Right kidney (tissue), 1 donor: Measurements from ENCODE around the gene ACAD9.
A peak's percentile ranks its signal among the peaks of the same experiment; 100 is the strongest.
"Not testable (repeated sequence)": the region's sequence is repeated elsewhere in the genome, so short reads cannot be mapped to it uniquely, and the experiment has no call there.

Source experiments
- DNase-seq: peaks from one replicate; pipeline ENCODE4 v3.0.0-alpha.2; 2016

The ACAD9 gene

DNA sequence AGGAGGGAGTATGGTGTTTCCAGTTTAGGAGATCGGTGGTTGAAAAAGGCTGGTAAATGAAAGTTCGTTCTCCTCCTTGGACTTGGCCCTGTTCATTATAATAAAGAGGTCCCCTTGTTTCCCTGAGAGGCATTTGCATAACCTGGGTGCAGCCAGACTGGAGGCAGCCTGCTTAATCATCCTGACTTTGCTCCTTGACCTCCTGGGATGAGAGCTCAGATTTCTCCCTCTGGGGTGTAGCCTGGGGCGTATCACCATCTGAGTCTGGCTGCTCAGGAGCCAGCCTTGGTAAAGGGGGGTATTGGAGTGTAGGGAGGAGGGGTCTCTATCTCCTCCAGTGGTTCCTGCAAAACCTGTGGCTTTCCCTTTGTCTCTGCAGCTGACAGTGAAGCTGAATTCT, 21.3 kb upstream of the ACAD9 start:
- no peak for DNase-seq

GRCh38 chr3:128859630-128860029, 19.8 kb upstream of the ACAD9 start:
- DNase-seq: no peak

DNA sequence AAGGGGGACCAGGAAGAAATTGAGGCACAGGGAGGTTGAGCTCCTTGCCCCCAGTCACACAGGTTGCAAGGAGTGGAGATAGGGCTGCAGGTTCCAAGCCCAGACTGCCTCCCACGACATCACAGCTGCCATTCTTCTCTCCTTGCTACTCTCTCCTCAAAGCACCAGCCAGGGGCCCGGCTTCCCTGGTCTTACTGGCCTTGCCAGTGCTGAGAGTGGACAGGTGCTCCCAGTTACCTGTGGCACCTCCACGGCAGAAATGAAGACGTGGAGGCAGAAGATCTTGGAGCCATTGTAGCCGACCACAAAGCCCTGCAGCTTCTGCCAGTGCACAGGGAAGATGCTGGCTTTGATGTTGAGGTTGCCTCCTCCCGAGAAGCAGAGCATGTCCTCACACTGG, 17.9 kb upstream of the ACAD9 start:
- DNase-seq: no peak

GRCh38 chr3:128863560-128863959, 15.9 kb upstream of the ACAD9 start:
- no peak for DNase-seq

DNA sequence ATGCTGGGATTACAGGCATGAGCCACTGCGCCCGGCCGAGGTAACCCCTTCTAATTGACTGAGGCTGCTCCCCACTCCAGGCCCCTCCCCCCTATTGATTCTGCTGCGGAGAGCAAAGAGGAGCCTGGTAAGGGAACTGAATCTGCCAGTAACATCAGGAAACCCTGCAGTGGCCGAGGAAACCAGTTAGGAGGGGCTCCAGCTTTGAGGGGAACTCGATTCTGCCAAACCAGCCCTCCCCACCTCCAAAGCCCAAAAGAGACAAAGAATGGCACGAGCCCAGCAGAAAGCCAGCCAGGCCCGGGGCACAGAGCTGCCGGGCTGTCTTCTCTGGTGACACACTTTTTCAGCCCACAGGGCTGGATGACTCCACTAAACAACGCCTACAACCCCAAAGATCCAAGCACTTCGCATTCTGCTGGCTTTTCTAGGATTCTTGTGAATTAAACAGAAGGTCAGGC, 15.0 kb upstream of the ACAD9 start:
- DNase-seq: no peak

- peak; percentile 36 for DNase-seq
These were observed 14.3 kb upstream of the ACAD9 start for GRCh38 chr3:128864849-128865804.

DNA sequence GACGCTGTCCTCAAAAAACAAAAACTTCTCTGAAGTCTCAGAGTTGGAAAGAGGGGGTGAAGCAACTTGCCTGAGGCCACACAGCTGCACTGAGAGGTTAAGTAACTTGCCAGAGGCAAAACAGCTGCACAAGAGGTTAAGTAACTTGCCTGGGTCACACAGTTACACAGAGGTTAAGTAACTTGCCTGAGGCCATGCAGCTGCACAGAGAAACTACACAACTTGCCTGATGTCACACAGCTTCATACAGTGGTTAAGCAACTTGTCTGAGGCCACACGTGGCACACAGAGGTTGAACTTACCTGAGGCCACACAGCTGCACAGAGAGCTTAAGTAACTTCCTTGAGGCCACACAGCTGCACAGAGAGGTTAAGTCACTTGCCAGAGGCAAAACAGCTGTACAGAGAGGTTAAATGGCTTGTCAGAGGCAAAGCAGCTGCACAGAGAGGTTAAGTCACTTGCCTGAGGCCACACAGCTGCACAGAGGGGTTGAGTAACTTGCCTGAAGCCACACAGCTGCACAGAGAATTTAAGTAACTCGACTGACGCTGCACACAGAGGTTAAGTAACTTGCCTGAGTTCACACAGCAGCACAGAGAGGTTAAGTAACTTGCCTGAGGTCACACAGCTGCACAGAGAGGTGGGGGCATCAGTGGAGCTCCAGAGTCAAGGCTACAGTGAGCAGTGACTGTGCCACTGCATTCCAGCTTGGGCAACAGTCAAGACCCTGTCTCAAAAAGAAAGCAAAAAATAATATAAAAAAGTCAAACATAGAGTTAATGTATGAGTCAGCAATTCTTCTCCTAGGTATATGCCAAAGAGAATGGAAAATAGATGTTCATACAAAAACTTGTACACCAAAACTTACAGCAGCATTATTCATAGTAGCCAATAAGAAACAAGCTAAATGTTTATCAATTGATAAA, 12.0 kb upstream of the ACAD9 start:
- no peak for DNase-seq

DNA sequence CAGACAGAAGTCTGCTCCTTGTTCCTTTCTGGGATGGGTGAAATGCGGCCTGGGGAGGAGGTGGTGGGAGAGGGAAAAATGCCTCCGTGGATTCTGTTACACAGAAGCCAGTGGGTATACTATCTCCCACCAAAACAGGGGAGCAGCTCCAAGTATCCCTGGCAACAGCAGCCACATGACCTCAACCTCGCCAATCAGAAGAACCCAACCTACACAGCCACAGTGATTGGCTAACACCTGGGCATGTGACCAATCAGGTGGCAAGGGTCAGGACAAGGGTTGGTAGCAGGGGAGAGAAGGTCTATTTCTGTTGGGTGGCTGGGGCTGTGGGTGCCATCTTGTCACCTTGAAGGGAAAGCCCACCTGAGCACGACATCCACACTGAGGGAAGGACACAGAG, 9.1 kb upstream of the ACAD9 start:
- no peak for DNase-seq

GRCh38 chr3:128872282-128872681, 7.1 kb upstream of the ACAD9 start:
- DNase-seq: no peak

DNA sequence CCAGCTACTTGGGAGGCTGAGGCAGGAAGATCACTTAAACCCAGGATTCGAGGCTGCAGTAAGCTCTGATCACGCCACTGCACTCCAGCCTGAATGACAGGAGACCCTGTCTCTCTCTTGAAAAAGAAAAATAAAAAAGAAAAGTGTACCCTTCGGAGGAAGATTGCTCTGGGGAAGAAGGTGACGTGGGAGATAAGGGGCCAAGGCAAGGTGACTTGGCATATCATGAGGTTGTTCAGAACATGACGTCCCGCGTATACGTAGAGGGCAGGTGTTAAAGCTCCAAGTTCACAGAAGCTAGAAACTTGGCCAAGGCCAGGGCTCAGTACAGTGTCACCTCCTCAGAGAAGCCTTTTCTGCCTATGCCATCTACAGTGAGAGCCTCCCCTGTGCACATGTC, 6.7 kb upstream of the ACAD9 start:
- no peak for DNase-seq

- DNase-seq: no peak
These were observed 6.0 kb upstream of the ACAD9 start for GRCh38 chr3:128873244-128874022.

GRCh38 chr3:128874481-128875180, 4.8 kb upstream of the ACAD9 start:
- no peak for DNase-seq

DNA sequence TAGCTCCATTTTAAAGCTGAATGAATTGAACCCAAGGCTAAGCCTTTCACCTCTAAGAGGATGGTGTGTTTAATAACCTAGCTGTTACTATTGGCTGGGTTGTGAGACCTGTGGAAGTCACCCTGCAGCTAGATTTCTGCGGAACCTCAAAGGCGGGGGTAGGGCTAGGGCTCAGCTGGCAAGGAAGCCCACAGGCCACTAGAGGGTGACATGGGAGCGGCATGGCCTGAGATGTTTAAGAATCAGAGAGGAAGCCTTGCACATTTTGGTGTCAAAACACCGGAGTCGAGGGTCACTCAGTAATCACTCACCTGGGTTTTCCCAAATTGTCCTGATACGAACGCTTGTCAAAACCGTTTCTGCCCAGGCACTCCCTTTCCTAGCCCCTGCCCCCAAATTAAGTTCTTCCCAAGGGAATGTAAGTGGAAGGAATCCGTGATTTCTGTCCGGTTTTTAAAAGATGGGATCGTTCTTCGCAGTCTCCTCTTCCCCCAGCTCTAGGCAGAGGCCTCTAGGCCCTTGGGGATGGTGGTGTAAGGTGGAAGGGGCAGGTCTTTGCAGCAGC, 3.8 kb upstream of the ACAD9 start:
- no peak for DNase-seq

- no peak for DNase-seq
These were observed 1.4 kb upstream of the ACAD9 start for GRCh38 chr3:128878011-128878457.

DNA sequence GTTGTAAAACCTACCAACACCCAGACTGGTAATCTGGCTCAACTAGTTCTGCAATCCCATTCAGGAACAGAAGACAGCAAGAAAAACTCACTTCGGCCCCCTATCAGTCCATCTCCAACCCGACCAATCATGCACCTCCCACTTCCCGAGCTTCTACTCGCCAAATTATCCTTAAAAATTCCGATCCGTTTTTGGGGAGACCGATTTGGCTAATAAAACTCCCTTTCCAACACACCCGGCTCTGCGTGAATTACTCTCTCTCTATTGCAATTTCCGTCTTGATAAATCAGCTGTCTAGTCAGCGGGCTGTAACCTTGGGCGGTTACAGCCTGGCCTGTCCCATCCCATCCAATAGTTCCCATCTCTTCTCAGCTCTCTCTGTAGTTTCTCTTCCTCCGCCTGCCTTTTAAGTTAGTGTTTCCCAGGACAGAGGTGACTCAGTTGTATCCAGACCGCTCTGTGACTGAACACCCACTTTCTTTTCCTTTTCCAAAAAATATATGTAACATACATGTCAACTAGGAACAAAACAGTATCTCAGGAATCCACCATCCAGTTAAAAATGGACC, 780 bp upstream of the ACAD9 start:
- no peak for DNase-seq

DNA sequence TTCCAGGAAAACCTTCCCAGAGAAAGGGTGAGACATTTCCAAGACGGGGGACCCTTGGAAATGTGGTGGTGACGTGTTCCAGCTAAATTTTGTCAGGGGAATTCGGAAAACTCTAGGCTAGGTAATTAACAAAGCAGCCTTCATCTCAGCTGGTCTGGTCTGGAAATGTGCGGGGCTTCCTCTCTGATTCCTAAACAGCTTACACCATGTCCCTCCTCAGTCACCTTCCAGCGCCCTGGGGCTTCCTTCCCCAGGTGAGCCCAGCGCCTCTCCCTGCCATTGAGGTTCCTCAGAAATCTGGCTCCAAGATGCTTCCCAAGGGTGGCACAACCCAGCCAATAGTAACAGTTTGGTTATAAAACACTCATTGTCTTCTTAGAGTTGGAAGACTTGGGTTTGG, 571 bp downstream of the ACAD9 start:
- DNase-seq: no peak

DNA sequence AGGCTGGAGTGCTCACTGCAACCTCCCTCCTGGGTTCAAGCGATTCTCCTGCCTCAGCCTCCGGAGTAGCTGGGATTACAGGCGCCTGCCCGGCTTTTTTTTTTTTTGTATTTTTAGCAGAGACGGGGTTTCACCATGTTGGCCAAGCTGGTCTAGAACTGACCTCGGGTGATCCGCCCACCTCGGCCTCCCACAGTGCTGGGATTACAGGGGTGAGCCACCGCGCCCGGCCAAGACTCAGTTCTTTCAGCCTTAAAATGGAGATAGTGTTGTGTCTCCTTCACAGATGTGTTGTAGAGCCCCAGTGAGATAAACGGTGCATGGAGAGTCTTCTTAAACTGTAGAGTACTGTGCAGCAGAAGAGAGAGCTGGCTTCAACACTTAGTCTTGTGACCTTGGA, 1.0 kb downstream of the ACAD9 start:
- DNase-seq: not testable (repeated sequence)

GRCh38 chr3:128881576-128881975, 2.2 kb downstream of the ACAD9 start:
- no peak for DNase-seq

- DNase-seq: no peak
These were observed 3.3 kb downstream of the ACAD9 start for GRCh38 chr3:128882719-128883118.

GRCh38 chr3:128884992-128885391, 5.6 kb downstream of the ACAD9 start:
- DNase-seq: no peak
